ENCODE data around the gene SPRYD3.

GRCh38 chr12:53051881-53052412, 27.2 kb downstream of the SPRYD3 start:
- TF ChIP-seq, protein P1, sequence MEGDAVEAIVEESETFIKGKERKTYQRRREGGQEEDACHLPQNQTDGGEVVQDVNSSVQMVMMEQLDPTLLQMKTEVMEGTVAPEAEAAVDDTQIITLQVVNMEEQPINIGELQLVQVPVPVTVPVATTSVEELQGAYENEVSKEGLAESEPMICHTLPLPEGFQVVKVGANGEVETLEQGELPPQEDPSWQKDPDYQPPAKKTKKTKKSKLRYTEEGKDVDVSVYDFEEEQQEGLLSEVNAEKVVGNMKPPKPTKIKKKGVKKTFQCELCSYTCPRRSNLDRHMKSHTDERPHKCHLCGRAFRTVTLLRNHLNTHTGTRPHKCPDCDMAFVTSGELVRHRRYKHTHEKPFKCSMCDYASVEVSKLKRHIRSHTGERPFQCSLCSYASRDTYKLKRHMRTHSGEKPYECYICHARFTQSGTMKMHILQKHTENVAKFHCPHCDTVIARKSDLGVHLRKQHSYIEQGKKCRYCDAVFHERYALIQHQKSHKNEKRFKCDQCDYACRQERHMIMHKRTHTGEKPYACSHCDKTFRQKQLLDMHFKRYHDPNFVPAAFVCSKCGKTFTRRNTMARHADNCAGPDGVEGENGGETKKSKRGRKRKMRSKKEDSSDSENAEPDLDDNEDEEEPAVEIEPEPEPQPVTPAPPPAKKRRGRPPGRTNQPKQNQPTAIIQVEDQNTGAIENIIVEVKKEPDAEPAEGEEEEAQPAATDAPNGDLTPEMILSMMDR (IDR thresholded peaks at IDR 0.05) = no peak
- TF ChIP-seq POLR2A (IDR thresholded peaks at IDR 0.05) = no peak

Measured in Peyer's patch (tissue), 4 donors.